ENCODE measurements around the gene TANGO2.

- TF ChIP-seq EZH2 (IDR thresholded peaks at IDR 0.05; ENCODE audit: borderline replicate concordance, low read depth, low read length, poor library complexity, severe bottlenecking) (no peak), CTCF (conservative IDR thresholded peaks at IDR 0.05; ENCODE audit: low read depth, low read length) (no peak)
Measured at GRCh38 chr22:20062043-20062765, 41.3 kb downstream of the TANGO2 start.

All from A673 (cell line).